NT2/D1 (cell line): ENCODE data around the gene PPHLN1.

Experiments used
- YY1 ChIP-seq: IDR thresholded peaks from 2 replicates; pipeline ENCODE4 v1.6.1; 2011; ENCODE audit not compliant: insufficient read length, insufficient read depth
- ZNF274 ChIP-seq: IDR thresholded peaks from 2 replicates; pipeline ENCODE4 v1.6.1; 2011; ENCODE audit warnings: mild to moderate bottlenecking, low read depth, low read length

- TF ChIP-seq YY1 (no peak), ZNF274 (no peak)
These were observed 17.6 kb upstream of the PPHLN1 start for GRCh38 chr12:42308390-42308789.
